AG04449 (cell line): ENCODE data around the gene RUBCNL.

Experiments
- CTCF ChIA-PET: fragments of 350-600 bp; formaldehyde crosslinking; extraction: SDS; loops from one replicate; lab custom pipeline; 2021; ENCODE audit warnings: antibody characterized with exemption; lab: Yijun Ruan, JAX
- POLR2A ChIA-PET: fragments of 400-600, 350-600 bp; formaldehyde crosslinking; extraction: SDS; loops from one replicate; lab custom pipeline; 2020; ENCODE audit warnings: antibody characterized with exemption, inconsistent platforms; lab: Yijun Ruan, JAX
- DNase-seq: peaks from one replicate; pipeline ENCODE4 v3.0.0-alpha.2; 2010; ENCODE audit warnings: low read depth, low spot score
- H3K4me3 ChIP-seq: 2 replicates; pipeline ENCODE4 v1.5.1; 2011; ENCODE audit warnings: low read depth, mild to moderate bottlenecking, control low read depth, low read length
- TF ChIP-seq, protein P1 (sequence below): IDR thresholded peaks from one replicate; pipeline ENCODE4 v1.5.1; 2011; ENCODE audit warnings: mild to moderate bottlenecking, moderate library complexity, low read length, control low read depth, inconsistent platforms; ENCODE audit not compliant: insufficient read depth; ENCODE audit errors: missing control alignments

The RUBCNL gene

GRCh38 chr13:46295491-46296114 lies 91.4 kb downstream of the RUBCNL start:
- DNase-seq, result no peak
- CTCF ChIA-PET, result interaction anchor here (0.9 to 4.3 kb wide), 6 partner anchors 9 to 169 kb away, joined by 3 to 22 read pairs (median 3); no protein-coding TSS in a partner anchor
- POLR2A ChIA-PET, result no interaction called here

GRCh38 chr13:46293436-46293835 lies 93.6 kb downstream of the RUBCNL start:
- ChIA-PET POLR2A (interaction anchor here (1.2 kb wide), 1 partner anchor 167 kb away, joined by 3 read pairs; no protein-coding TSS in a partner anchor), CTCF (interaction anchor here (1.7 to 7.0 kb wide), 4 partner anchors 15 to 166 kb away, joined by 7 to 69 read pairs (median 16); no protein-coding TSS in a partner anchor)
- H3K4me3 ChIP-seq, result no peak overlapping the region
- TF ChIP-seq, protein P1, sequence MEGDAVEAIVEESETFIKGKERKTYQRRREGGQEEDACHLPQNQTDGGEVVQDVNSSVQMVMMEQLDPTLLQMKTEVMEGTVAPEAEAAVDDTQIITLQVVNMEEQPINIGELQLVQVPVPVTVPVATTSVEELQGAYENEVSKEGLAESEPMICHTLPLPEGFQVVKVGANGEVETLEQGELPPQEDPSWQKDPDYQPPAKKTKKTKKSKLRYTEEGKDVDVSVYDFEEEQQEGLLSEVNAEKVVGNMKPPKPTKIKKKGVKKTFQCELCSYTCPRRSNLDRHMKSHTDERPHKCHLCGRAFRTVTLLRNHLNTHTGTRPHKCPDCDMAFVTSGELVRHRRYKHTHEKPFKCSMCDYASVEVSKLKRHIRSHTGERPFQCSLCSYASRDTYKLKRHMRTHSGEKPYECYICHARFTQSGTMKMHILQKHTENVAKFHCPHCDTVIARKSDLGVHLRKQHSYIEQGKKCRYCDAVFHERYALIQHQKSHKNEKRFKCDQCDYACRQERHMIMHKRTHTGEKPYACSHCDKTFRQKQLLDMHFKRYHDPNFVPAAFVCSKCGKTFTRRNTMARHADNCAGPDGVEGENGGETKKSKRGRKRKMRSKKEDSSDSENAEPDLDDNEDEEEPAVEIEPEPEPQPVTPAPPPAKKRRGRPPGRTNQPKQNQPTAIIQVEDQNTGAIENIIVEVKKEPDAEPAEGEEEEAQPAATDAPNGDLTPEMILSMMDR, result no peak
- no peak for DNase-seq

More at GRCh38 chr13:46295491-46296114, 91.4 kb downstream of the RUBCNL start:
- TF ChIP-seq, protein P1, result no peak
- H3K4me3 ChIP-seq, result no peak overlapping the region
